SU-DHL-6 (cell line): Measurements from ENCODE around the gene PTPRK.

ENCODE experiments used
- CTCF ChIP-seq: fragments of 200-600 bp; sonication (generic); IDR thresholded peaks from one replicate; pipeline ENCODE4 v1.5.1; 2017; ENCODE audit warnings: antibody characterized with exemption, mild to moderate bottlenecking, low read length, moderate library complexity; ENCODE audit not compliant: insufficient read depth, poor library complexity, severe bottlenecking
- EZH2phosphoT487 ChIP-seq: fragments of 200-600 bp; sonication (generic), shearing (Covaris generic); conservative IDR thresholded peaks from 2 replicates; pipeline ENCODE4 v1.6.1; 2018; ENCODE audit warnings: mild to moderate bottlenecking, antibody characterized with exemption, low read length, moderate library complexity, mixed read lengths

GRCh38 chr6:128483472-128484135, 36.8 kb downstream of the PTPRK start:
- no peak for TF ChIP-seq CTCF
- TF ChIP-seq EZH2phosphoT487: no peak
